ENCODE data around the gene DCST1. TPM values are rescaled to one million over a fixed set of nuclear protein-coding genes. Genes with fewer than 3 reads are reported as not detected.

DCST1 gene
- total RNA-seq, 4 donors from 2014 or later = 0.42 TPM; not detected in 3

GRCh38 chr1:155050560-155051341 is 17.1 kb downstream of the DCST1 start, which contains the start of gene ADAM15:
Gene ADAM15, plus strand, starts transcription at chr1:155051316. Its CDS starts 71 bp downstream, at chr1:155051387.
- H3K9me3 ChIP-seq = no peaks in the 10 kb centered on the region
- peak within 1 kb of the TSS; percentile 74 to 83 (median 76) for H3K4me3 ChIP-seq
- peaks cover 24 to 45% (median 37%) of the 10 kb centered on the region in 4 donors for H3K4me1 ChIP-seq
- no peak for DNase-seq (ENCODE audit: extremely low spot score)
- H3K27me3 ChIP-seq = no peaks in the 10 kb centered on the region
- intact Hi-C loops (cut with DNase I) = no loop called here
- TF ChIP-seq CTCF (IDR thresholded peaks at IDR 0.05) = peak in 2 of 3 experiments; percentile 83 to 84
- TF ChIP-seq POLR2AphosphoS5 (IDR thresholded peaks at IDR 0.05) = peak; percentile 68 to 85
- no peak for TF ChIP-seq POLR2A (IDR thresholded peaks at IDR 0.05; ENCODE audit: low read depth)
- H3K36me3 ChIP-seq = peaks cover 14 to 26% (median 23%) of the 10 kb centered on the region in 4 donors
- no CpG with 5 or more reads among the region's 99 CpGs for WGBS
- H3K27ac ChIP-seq (replicated peaks in 1 of 4) = peak within 1 kb of the TSS; percentile 87 to 93 (median 90)

- intact Hi-C loops (cut with DNase I) = no loop called here
- Histone ChIP-seq H3K27me3 (no peaks in the 10 kb centered on the region), H3K4me3 (peak overlapping the region; percentile 74 to 83 (median 76)), H3K4me1 (peaks cover 24 to 45% (median 37%) of the 10 kb centered on the region in 4 donors), H3K27ac (replicated peaks in 1 of 4) (peak overlapping the region; percentile 87 to 93 (median 90)), H3K36me3 (peaks cover 20 to 32% (median 29%) of the 10 kb centered on the region in 4 donors), H3K9me3 (no peaks in the 10 kb centered on the region)
- no peak for DNase-seq (ENCODE audit: extremely low spot score)
- WGBS = no CpG with 5 or more reads among the region's 31 CpGs
- TF ChIP-seq POLR2A (IDR thresholded peaks at IDR 0.05; ENCODE audit: low read depth) (no peak), CTCF (IDR thresholded peaks at IDR 0.05) (no peak), POLR2AphosphoS5 (IDR thresholded peaks at IDR 0.05) (no peak), EP300 (IDR thresholded peaks at IDR 0.05) (no peak)
Observed at GRCh38 chr1:155051342-155051776, 17.7 kb downstream of the DCST1 start.

DNA sequence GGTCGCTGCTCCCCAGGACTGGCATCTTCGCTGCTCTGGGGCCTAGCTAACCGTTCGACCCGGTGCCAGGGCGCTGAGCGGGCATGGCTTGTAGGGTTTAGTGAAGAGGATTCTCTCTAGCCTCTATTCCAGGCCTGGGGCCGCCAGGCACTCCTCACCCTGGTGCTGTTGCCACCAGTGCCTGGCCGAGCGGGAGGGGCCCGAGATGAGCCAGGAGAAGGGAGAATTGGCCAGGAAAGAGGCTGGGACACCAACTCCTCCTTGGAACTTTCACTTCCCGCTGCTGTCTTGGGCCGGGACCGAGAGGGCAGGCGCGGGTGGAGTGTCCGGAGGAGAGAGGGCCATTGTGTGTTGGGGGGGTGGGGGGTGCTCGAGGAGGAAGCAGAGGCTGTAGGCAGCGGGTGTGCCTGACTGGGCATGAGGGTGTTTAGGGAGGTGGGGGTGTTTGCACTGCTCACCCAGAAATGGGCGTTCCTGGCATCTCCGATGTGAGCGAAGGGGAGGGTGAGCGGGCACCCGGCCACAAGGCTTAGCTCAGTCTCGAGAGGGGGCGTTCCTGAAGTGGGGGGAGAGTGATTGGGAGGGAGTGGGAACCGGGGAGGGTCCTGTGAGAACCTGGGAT is 18.3 kb downstream of the DCST1 start:
- peaks cover 24 to 45% (median 37%) of the 10 kb centered on the region in 4 donors for H3K4me1 ChIP-seq
- peak overlapping the region; percentile 74 to 83 (median 76) for H3K4me3 ChIP-seq
- 1% methylated on average over 19 of the region's 27 CpGs for WGBS
- no peaks in the 10 kb centered on the region for H3K27me3 ChIP-seq
- H3K9me3 ChIP-seq = no peaks in the 10 kb centered on the region
- H3K36me3 ChIP-seq = peaks cover 24 to 37% (median 34%) of the 10 kb centered on the region in 4 donors
- DNase-seq (ENCODE audit: extremely low spot score) = no peak
- intact Hi-C loops (cut with DNase I) = no loop called here
- H3K27ac ChIP-seq (replicated peaks in 1 of 4) = peak overlapping the region; percentile 87 to 93 (median 90)
- peak; percentile 22 to 62 for TF ChIP-seq POLR2AphosphoS5 (IDR thresholded peaks at IDR 0.05)
- TF ChIP-seq EP300 (IDR thresholded peaks at IDR 0.05) = no peak
- no peak for TF ChIP-seq POLR2A (IDR thresholded peaks at IDR 0.05; ENCODE audit: low read depth)
- no peak for TF ChIP-seq CTCF (IDR thresholded peaks at IDR 0.05)

DNA sequence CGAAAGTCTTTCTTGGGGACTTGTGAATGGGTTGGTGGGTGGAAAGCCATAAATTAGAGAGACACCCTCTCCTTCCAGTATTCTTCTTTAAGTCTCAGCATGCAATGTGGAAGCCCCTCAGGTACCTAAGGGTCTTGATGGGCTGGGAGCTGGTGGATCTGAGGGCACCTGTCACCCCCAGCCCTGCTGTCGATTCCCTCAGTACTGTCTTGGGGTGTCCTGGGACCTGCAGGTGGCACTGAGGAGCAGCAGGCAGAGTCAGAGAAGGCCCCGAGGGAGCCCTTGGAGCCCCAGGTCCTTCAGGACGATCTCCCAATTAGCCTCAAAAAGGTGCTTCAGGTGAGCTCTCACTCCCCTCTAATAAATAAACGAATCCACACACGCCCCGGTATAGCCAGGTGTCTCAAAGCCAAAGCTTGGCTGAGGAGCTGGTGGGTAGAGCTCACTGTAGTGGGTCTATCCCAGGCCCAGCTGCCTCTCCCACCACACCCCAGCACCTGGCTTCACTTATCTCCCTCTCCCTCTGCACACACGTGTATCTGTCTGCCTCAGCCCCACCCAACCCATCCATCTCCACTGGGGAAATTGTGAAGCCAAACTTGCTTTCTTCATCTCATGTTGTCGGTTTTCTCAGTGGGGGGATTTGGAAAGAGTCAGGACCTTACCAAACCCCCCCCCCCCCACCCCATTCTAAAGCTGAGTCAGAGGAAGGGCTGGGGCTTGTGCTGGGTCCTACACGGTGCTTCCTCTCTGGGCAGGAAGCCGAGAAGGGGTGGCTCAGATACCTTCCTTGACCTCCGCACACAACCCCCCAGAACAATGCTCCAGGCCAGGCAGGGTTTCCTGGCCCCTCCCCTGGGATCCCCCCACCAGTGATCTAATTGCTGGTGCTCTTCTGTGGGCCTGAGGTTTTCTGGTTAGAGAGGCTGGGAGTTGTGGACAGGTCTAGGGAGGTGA is 19.1 kb downstream of the DCST1 start:
- Histone ChIP-seq H3K4me3 (peak overlapping the region; percentile 74 to 83 (median 76)), H3K36me3 (peaks cover 32 to 46% (median 42%) of the 10 kb centered on the region in 4 donors), H3K4me1 (peaks cover 24 to 45% (median 37%) of the 10 kb centered on the region in 4 donors), H3K27ac (replicated peaks in 1 of 4) (peak overlapping the region; percentile 87 to 93 (median 90)), H3K9me3 (no peaks in the 10 kb centered on the region), H3K27me3 (no peaks in the 10 kb centered on the region)
- no peak for DNase-seq (ENCODE audit: extremely low spot score)
- no peak for TF ChIP-seq POLR2A (IDR thresholded peaks at IDR 0.05; ENCODE audit: low read depth)
- TF ChIP-seq POLR2AphosphoS5 (IDR thresholded peaks at IDR 0.05) = peak in 1 of 2 donors; percentile 9
- peak in 2 of 3 experiments; percentile 7 to 22 for TF ChIP-seq CTCF (IDR thresholded peaks at IDR 0.05)
- TF ChIP-seq EP300 (IDR thresholded peaks at IDR 0.05) = no peak
- intact Hi-C loops (cut with DNase I) = no loop called here
- 48% methylated on average over 12 of the region's 12 CpGs for WGBS

Measured in esophagus muscularis mucosa (tissue), 4 donors.